GM12864 (cell line): ENCODE data around the gene SLC25A41.
"Not testable (repeated sequence)": the region's sequence is repeated elsewhere in the genome, so short reads cannot be mapped to it uniquely, and the experiment has no call there.

Experiments used
- DNase-seq: peaks from one replicate; pipeline ENCODE4 v3.0.0-alpha.2; 2011; ENCODE audit warnings: low read depth
- H3K4me3 ChIP-seq: 2 replicates; pipeline ENCODE4 v1.5.1; 2011; ENCODE audit warnings: mild to moderate bottlenecking, low read depth, low read length, control low read depth
- CTCF ChIP-seq: IDR thresholded peaks from 2 replicates; pipeline ENCODE4 v1.5.1; 2011; ENCODE audit warnings: low read depth, mild to moderate bottlenecking, moderate library complexity, low read length, control low read depth, inconsistent platforms; ENCODE audit errors: missing control alignments

Gene SLC25A41

GRCh38 chr19:6442087-6442688 is 8.6 kb upstream of the SLC25A41 start:
- H3K4me3 ChIP-seq: no peak overlapping the region
- TF ChIP-seq CTCF: no peak
- DNase-seq: no peak

- DNase-seq: no peak
- no peak overlapping the region for H3K4me3 ChIP-seq
- TF ChIP-seq CTCF: no peak
Observed at GRCh38 chr19:6440905-6441304, 7.3 kb upstream of the SLC25A41 start.

GRCh38 chr19:6439743-6440142 is 6.2 kb upstream of the SLC25A41 start:
- DNase-seq: no peak
- H3K4me3 ChIP-seq: no peak overlapping the region
- TF ChIP-seq CTCF: no peak

- no peak for DNase-seq
- no peak for TF ChIP-seq CTCF
- no peak overlapping the region for H3K4me3 ChIP-seq
Observed at GRCh38 chr19:6433165-6433564, 398 bp downstream of the SLC25A41 start.

- no peak for TF ChIP-seq CTCF
- H3K4me3 ChIP-seq: no peak overlapping the region
- no peak for DNase-seq
Observed at GRCh38 chr19:6431891-6432290, 1.7 kb downstream of the SLC25A41 start.

- no peak for DNase-seq
- no peak overlapping the region for H3K4me3 ChIP-seq
- TF ChIP-seq CTCF: no peak
Observed at GRCh38 chr19:6429419-6430221, 3.9 kb downstream of the SLC25A41 start.

DNA sequence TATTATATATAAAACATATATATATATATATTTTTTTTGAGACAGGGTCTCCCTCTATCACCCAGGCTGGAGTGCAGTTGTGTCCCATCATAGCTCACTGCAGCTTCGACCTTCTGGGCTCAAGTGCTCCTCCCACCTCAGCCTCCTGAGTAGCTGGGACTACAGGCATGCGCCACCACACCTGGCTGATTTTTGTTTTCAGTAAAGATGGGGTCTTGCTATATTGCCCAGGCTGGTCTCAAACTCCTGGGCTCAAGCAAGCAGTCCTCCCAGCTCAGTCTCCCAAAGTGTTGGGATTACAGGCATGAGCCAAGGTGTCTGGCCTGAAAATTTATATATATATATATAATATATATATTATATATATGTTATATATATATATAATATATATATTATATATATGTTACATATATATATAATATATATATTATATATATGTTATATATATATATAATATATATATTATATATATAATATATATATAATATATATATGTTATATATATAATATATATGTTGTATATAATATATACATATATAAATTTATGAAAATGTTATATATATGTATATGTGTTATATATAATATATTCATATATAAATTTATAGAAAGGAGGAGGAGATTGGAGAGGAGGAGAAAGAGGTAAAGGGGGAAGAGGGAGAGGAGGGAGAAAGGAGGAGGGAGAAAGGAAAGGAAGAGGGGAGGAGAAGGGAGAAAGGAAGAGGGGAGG is 4.7 kb downstream of the SLC25A41 start:
- not testable (repeated sequence) for DNase-seq, H3K4me3 ChIP-seq
